ENCODE data around the gene ACSM3. TPM values are rescaled to one million over a fixed set of nuclear protein-coding genes. Genes with fewer than 3 reads are reported as not detected.

The ACSM3 gene
- total and polyA plus RNA-seq, 9 of the 15 experiments (the other 6 are each of a cell fraction or from before 2014, with no cell fraction given) = 112 to 420 (median 182) TPM

- in situ Hi-C loops (cut with MboI) (no loop called here), intact Hi-C loops (cut with micrococcal nuclease) (no loop called here)
- Histone ChIP-seq H3K4me1 (replicated peaks in 1 of 2; ENCODE audit: control insufficient read depth in 2 of 2, insufficient read depth in 2 of 2, low read length in 2 of 2) (peaks cover 0 to 22% of the 10 kb centered on the region in 2 experiments; a peak in 3 of 5 replicates), H3K36me3 (ENCODE audit: control insufficient read depth, insufficient read depth, low read length) (peaks cover 68% of the 10 kb centered on the region; the same call in 2 of the 3 replicates), H2AFZ (ENCODE audit: low read depth, low read length) (no peak overlapping the region), H3K9ac (ENCODE audit: insufficient read depth in 1 of 2, low read depth in 2 of 2, low read length in 2 of 2) (no peak overlapping the region), H4K20me1 (replicated peaks; ENCODE audit: control insufficient read depth, insufficient read depth, low read length) (no peaks in the 10 kb centered on the region), H3K4me3 (no peak overlapping the region), H3K79me2 (ENCODE audit: control insufficient read depth, insufficient read depth, low read length) (no peaks in the 10 kb centered on the region), H3K9me3 (replicated peaks; ENCODE audit: control insufficient read depth, insufficient read depth, low read depth, low read length) (0 out of 2 replicates have a peak, but pooled peaks cover 3% of the 10 kb centered on the region), H3K9me1 (ENCODE audit: control insufficient read depth, insufficient read depth, low read length) (no peaks in the 10 kb centered on the region), H3K27ac (ENCODE audit: extremely low read depth, low read depth, low read length) (no peak overlapping the region), H3K27me3 (ENCODE audit: control insufficient read depth in 2 of 2, insufficient read depth in 2 of 2, low read length in 2 of 2) (no peaks in the 10 kb centered on the region), H3K4me2 (ENCODE audit: insufficient read depth, low read length) (no peak overlapping the region)
- no peak for DNase-seq (ENCODE audit: extremely low read depth in 1 of 4, low spot score in 3 of 4)
- peak; percentile 19 for FAIRE-seq
- ChIA-PET POLR2A (no interaction called here), CTCF (ENCODE audit: low intra/inter-chr PET ratio) (no interaction called here)
- no TSS peak for BruUV-seq (replicated peaks)
- TF ChIP-seq PHF21A (IDR thresholded peaks at IDR 0.05; ENCODE audit: borderline replicate concordance, low read depth) (no peak), HDAC3 (IDR thresholded peaks at IDR 0.05; ENCODE audit: borderline replicate concordance, partially characterized antibody) (no peak), CTCFL (IDR thresholded peaks at IDR 0.05; ENCODE audit: borderline replicate concordance, insufficient read depth, low read depth, low read length, poor library complexity, severe bottlenecking) (no peak), RFX1 (IDR thresholded peaks at IDR 0.05) (no peak), ATF2 (CRISPR knock-in tag; IDR thresholded peaks at IDR 0.05) (no peak), TFAP4 (CRISPR knock-in tag; IDR thresholded peaks at IDR 0.05; ENCODE audit: borderline replicate concordance) (no peak)
- TF ChIP-seq, protein P1, sequence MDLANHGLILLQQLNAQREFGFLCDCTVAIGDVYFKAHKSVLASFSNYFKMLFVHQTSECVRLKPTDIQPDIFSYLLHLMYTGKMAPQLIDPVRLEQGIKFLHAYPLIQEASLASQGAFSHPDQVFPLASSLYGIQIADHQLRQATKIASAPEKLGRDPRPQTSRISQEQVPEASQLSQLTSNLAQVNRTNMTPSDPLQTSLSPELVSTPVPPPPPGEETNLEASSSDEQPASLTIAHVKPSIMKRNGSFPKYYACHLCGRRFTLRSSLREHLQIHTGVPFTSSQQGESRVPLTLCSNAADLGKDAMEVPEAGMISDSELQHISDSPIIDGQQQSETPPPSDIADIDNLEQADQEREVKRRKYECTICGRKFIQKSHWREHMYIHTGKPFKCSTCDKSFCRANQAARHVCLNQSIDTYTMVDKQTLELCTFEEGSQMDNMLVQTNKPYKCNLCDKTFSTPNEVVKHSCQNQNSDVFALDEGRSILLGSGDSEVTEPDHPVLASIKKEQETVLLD (IDR thresholded peaks at IDR 0.05) = no peak
- no peak for ATAC-seq
- WGBS (ENCODE audit: insufficient coverage, low coverage, missing lambda C conversion rate) = 19% methylated on average over 1 of the region's 1 CpG
Measured at GRCh38 chr16:20829536-20829935, 65.7 kb downstream of the ACSM3 start.

All from K562 (cell line).